ENCODE results near the gene PLG.
"Not testable (repeated sequence)": the region's sequence is repeated elsewhere in the genome, so short reads cannot be mapped to it uniquely, and the experiment has no call there.

Gene PLG

GRCh38 chr6:160780656-160781055 lies 78.6 kb downstream of the PLG start:
- not testable (repeated sequence) for DNase-seq

GRCh38 chr6:160781298-160781697 lies 79.3 kb downstream of the PLG start:
- DNase-seq: no peak

- DNase-seq: no peak
Measured at GRCh38 chr6:160782228-160782627, 80.2 kb downstream of the PLG start.

- DNase-seq: no peak
Measured at GRCh38 chr6:160783741-160784140, 81.7 kb downstream of the PLG start.

- DNase-seq: not testable (repeated sequence)
Measured at GRCh38 chr6:160788126-160788525, 86.1 kb downstream of the PLG start.

GRCh38 chr6:160788806-160789205 lies 86.8 kb downstream of the PLG start:
- DNase-seq: no peak

GRCh38 chr6:160789263-160790027 lies 87.4 kb downstream of the PLG start:
- no peak for DNase-seq

- no peak for DNase-seq
Measured at GRCh38 chr6:160790028-160790792, 88.2 kb downstream of the PLG start.

GRCh38 chr6:160791459-160791858 lies 89.4 kb downstream of the PLG start:
- no peak for DNase-seq

GRCh38 chr6:160791981-160792418 lies 90.0 kb downstream of the PLG start:
- DNase-seq: no peak

- no peak for DNase-seq
Measured at GRCh38 chr6:160792708-160793107, 90.7 kb downstream of the PLG start.

- DNase-seq: no peak
Measured at GRCh38 chr6:160793652-160794051, 91.6 kb downstream of the PLG start.

GRCh38 chr6:160795721-160796120 lies 93.7 kb downstream of the PLG start:
- no peak for DNase-seq

- DNase-seq: no peak
Measured at GRCh38 chr6:160798625-160799024, 96.6 kb downstream of the PLG start.

GRCh38 chr6:160799801-160800506 lies 97.9 kb downstream of the PLG start:
- DNase-seq: no peak

GRCh38 chr6:160801418-160801817 lies 99.4 kb downstream of the PLG start:
- no peak for DNase-seq

GRCh38 chr6:160802049-160802448 lies 100.0 kb downstream of the PLG start:
- DNase-seq: not testable (repeated sequence)
